ENCODE results near the gene LAMA2.
A peak's percentile ranks its signal among the peaks of the same experiment; 100 is the strongest.

LAMA2 gene

DNA sequence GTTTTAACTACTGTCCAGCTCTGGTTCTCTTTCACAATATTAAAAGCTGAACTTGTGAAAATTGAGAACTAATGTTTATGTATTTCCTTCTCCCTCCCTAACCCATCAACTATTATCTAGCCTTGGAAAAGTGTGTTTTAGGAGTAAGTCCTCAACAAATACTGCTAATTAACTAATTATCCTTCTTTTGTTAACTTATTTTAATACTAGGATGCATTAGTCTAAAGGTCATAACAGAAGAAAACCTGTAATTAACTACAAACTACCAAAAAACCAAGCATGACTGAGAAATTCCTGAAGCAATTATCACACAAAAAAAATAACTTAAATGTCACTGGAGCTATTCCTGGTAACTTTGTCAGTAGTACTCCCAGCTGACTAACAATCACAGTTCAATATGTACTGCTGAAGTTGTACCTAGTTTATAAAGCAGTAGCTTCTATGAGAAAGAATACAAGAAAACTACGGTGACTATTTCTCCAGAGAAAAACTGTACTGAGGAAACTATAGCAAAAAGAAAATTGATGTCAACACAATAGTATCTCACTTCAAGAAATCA, 301.9 kb downstream of the LAMA2 start:
- H3K4me3 ChIP-seq (ENCODE audit: low read length), result no peak overlapping the region
- DNase-seq (ENCODE audit: low read depth), result no peak
- no peak for TF ChIP-seq CTCF (IDR thresholded peaks at IDR 0.05; ENCODE audit: insufficient read depth, low read depth, low read length, missing control alignments)

- TF ChIP-seq CTCF (IDR thresholded peaks at IDR 0.05; ENCODE audit: insufficient read depth, low read depth, low read length, missing control alignments), result no peak
- peak; percentile 76 for DNase-seq (ENCODE audit: low read depth)
- no peak overlapping the region for H3K4me3 ChIP-seq (ENCODE audit: low read length)
These were observed 304.1 kb downstream of the LAMA2 start for GRCh38 chr6:129186988-129187387.

DNA sequence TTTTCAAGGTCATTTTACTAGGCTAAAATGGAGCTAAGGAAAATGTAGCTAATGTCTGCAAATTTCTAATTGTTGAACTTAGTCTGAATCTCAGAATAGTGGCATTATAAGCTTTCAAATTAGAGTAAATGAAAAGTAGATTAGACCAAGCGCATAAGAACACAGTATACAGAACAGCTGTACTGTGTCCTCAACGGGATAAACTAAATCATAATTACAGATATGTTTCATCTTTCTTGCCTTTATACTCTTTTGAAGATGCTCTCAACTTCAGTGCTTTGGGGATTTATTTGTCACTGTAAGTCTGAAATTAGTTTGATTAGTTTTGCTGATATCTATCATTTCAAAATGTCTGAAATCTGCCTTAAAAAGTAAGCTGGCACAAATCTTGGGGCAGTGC, 305.4 kb downstream of the LAMA2 start:
- TF ChIP-seq CTCF (IDR thresholded peaks at IDR 0.05; ENCODE audit: insufficient read depth, low read depth, low read length, missing control alignments), result no peak
- H3K4me3 ChIP-seq (ENCODE audit: low read length), result no peak overlapping the region
- DNase-seq (ENCODE audit: low read depth), result no peak

- no peak overlapping the region for H3K4me3 ChIP-seq (ENCODE audit: low read length)
- DNase-seq (ENCODE audit: low read depth), result no peak
- no peak for TF ChIP-seq CTCF (IDR thresholded peaks at IDR 0.05; ENCODE audit: insufficient read depth, low read depth, low read length, missing control alignments)
These were observed 305.9 kb downstream of the LAMA2 start for GRCh38 chr6:129188795-129189194.

GRCh38 chr6:129189266-129189665, 306.3 kb downstream of the LAMA2 start:
- no peak overlapping the region for H3K4me3 ChIP-seq (ENCODE audit: low read length)
- TF ChIP-seq CTCF (IDR thresholded peaks at IDR 0.05; ENCODE audit: insufficient read depth, low read depth, low read length, missing control alignments), result no peak
- DNase-seq (ENCODE audit: low read depth), result no peak

DNA sequence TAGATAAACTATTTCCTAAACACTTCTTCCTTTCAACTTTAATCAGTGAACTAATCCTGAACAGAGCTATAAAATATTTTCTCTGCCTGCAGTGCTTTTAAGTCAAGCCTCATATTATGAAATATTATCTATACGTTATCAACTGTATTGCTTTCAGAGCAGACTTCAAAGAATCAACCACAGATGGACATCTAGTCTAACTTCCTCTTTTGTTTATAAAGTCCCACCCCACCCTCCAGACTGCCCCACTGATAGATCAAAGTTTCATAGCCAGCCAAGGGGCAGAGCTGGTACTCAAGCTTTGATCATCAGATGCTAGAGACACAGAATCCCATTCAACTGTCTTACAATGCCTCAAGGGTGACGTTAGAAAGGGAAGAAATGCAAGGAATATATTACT, 308.3 kb downstream of the LAMA2 start:
- no peak for TF ChIP-seq CTCF (IDR thresholded peaks at IDR 0.05; ENCODE audit: insufficient read depth, low read depth, low read length, missing control alignments)
- H3K4me3 ChIP-seq (ENCODE audit: low read length), result no peak overlapping the region
- no peak for DNase-seq (ENCODE audit: low read depth)

DNA sequence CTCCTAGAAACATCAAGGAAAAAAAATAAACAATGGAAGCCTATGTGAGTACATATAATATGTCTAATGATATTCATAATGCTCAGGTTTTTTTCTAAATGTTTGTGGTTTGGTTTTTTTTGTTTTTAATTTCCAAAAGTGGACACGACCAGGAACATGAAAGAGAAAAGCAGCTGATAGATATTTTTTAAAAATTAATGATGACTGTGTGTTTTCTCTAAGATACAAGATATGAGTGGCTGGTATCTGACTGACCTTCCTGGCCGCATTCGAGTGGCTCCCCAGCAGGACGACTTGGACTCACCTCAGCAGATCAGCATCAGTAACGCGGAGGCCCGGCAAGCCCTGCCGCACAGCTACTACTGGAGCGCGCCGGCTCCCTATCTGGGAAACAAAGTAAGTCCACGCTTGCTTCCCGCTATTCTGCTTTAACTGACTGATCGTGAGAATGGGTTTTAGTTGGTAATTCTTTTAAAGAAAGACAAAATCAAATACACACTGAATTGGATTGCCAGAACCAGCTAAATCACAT, 309.6 kb downstream of the LAMA2 start:
- H3K4me3 ChIP-seq (ENCODE audit: low read length), result no peak overlapping the region
- no peak for TF ChIP-seq CTCF (IDR thresholded peaks at IDR 0.05; ENCODE audit: insufficient read depth, low read depth, low read length, missing control alignments)
- DNase-seq (ENCODE audit: low read depth), result no peak

Measured in epithelial cell of esophagus (primary cell).